Measurements from ENCODE around the gene ZFP62. TPM values are rescaled to one million over a fixed set of nuclear protein-coding genes. Genes with fewer than 3 reads are reported as not detected.

Gene ZFP62
- total RNA-seq, 1 experiment from 2014 or later = 30.7 TPM

DNA sequence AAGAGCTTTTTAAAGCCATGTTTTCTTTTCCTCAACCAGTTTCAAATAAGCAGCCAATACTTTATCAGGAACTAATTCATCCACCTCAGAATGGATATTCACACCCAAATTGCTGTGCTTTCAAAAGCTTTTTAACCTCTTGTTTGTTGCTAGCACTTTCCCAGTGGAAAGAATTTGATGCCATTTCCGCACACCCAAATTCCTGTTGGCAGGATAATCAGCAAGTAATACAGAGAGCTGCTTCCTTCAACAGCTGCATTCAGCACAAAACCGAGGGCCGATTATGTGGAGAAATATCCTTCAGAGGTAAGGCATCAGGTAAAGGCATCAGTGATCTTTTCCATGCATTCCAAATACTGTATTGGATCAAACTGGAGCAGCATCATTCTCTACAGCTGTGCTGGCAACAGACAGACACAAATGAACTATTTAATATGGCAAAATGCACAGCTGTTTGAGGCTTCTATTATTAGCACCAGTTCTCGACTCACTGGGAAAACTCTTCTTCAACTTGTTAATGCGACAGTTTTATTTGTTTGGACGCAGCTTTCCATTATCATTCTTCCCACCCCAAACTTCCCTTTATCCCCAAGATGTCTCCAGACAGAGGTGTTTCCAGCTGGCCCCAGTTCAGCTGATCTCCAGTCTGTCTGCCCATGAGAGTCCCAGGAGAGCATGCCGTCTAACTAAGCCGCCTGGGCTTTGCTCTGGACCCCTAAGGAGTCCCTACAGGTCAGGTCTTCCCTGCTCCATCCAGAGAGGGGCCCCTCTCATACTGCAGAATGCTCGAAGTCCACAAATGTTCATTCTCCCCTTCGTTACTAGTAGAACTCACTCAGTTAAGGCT, 36.2 kb downstream of the ZFP62 start:
- Histone ChIP-seq H3K27ac (ENCODE audit: low read depth, low read length) (no peak overlapping the region), H3K9me2 (ENCODE audit: insufficient read depth) (no peaks in the 10 kb centered on the region), H3K27me3 (ENCODE audit: insufficient read depth, low read length) (no peaks in the 10 kb centered on the region), H3K4me2 (ENCODE audit: low read length) (no peak overlapping the region), H3K4me1 (ENCODE audit: control insufficient read depth in 1 of 2, insufficient read depth in 2 of 2, low read length in 2 of 2) (peaks cover 0 to 15% of the 10 kb centered on the region in 2 experiments; a peak in 2 of 4 replicates), H3K36me3 (ENCODE audit: control insufficient read depth in 1 of 2, insufficient read depth in 2 of 2, low read length in 2 of 2) (0 out of 4 replicates have a peak, but pooled peaks cover 0 to 1% of the 10 kb centered on the region in 2 experiments), H3K9me3 (ENCODE audit: control insufficient read depth in 1 of 2, insufficient read depth in 1 of 2, low read depth in 1 of 2, low read length in 2 of 2) (peaks cover 0 to 4% of the 10 kb centered on the region in 2 experiments; a peak in 1 of 4 replicates), H3K79me2 (ENCODE audit: insufficient read depth, low read length) (no peaks in the 10 kb centered on the region), H4K20me1 (ENCODE audit: insufficient read depth) (no peaks in the 10 kb centered on the region), H3K9ac (ENCODE audit: low read length) (no peak overlapping the region), H2AFZ (ENCODE audit: low read depth, low read length, poor library complexity, severe bottlenecking) (no peak overlapping the region), H3K4me3 (replicated peaks in 1 of 2; ENCODE audit: low read depth in 1 of 2, low read length in 2 of 2) (no peak overlapping the region)
- ChIA-PET RAD21 (ENCODE audit: low non-redundant PET in 1 of 2, low total read pairs in 2 of 2, uncharacterized antibody in 2 of 2, unreplicated experiment in 2 of 2) (no interaction called here), CTCF (no interaction called here), POLR2A (no interaction called here)
- DNase-seq (ENCODE audit: low read depth, low spot score) (no peak), ATAC-seq (no peak)
- no TSS peak for BruUV-seq (replicated peaks)
- TF ChIP-seq CEBPB (IDR thresholded peaks at IDR 0.05; ENCODE audit: low read depth) = no peak
- no peak for TF ChIP-seq SP1 (IDR thresholded peaks at IDR 0.05; ENCODE audit: low read depth)
- no peak for TF ChIP-seq SIN3A (IDR thresholded peaks at IDR 0.05; ENCODE audit: low read depth)
- TF ChIP-seq CBX3 (IDR thresholded peaks at IDR 0.05; ENCODE audit: low read depth) = no peak
- no peak for TF ChIP-seq ELF1 (IDR thresholded peaks at IDR 0.05; ENCODE audit: borderline replicate concordance, low read depth)
- TF ChIP-seq JUND (IDR thresholded peaks at IDR 0.05) = no peak
- TF ChIP-seq ZNF274 (IDR thresholded peaks at IDR 0.05; ENCODE audit: low read depth, low read length) = no peak
- intact Hi-C loops (cut with micrococcal nuclease) = no loop called here

DNA sequence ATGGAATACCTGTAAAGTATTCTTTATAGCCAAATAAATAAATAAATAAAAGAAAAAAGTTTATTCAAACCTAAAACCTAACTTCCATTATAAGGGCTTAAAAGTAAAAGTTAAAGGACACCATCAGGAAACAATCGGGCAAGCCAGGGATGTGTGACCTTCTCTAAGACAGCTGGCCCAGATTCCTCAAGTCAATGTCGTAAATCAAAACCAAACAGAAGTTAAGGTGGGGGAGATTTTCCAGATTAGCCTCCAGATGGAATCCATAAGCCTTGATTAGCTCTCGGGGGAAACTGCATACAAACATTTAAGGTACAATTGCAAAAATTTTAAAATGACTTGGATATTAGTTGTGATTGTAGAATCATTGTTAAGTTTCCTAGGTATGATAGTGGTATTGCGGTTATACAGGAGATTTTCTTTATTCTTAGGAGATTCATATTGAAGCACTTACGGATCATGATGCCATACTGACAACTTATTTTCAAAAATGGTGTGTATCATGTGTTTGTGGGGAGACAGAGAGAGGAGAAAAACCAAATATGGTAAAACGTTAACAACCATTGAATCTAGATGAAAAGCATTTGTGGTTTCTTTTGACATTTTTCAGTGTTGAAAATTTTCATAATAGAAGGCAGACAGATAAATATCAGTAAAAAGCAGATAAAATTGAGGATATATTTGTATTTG, 37.0 kb downstream of the ZFP62 start:
- no peaks in the 10 kb centered on the region for H3K36me3 ChIP-seq (ENCODE audit: control insufficient read depth in 1 of 2, insufficient read depth in 2 of 2, low read length in 2 of 2)
- ATAC-seq (no peak), DNase-seq (ENCODE audit: low read depth, low spot score) (no peak)
- H3K9ac ChIP-seq (ENCODE audit: low read length) = no peak overlapping the region
- no peak overlapping the region for H3K27ac ChIP-seq (ENCODE audit: low read depth, low read length)
- no peak overlapping the region for H3K4me3 ChIP-seq (replicated peaks in 1 of 2; ENCODE audit: low read depth in 1 of 2, low read length in 2 of 2)
- no peaks in the 10 kb centered on the region for H3K9me3 ChIP-seq (ENCODE audit: control insufficient read depth in 1 of 2, insufficient read depth in 1 of 2, low read depth in 1 of 2, low read length in 2 of 2)
- peaks cover 0 to 14% of the 10 kb centered on the region in 2 experiments; a peak in 2 of 4 replicates for H3K4me1 ChIP-seq (ENCODE audit: control insufficient read depth in 1 of 2, insufficient read depth in 2 of 2, low read length in 2 of 2)
- CTCF ChIA-PET = interaction anchor here (1.4 kb wide), 1 partner anchor 11 kb away, joined by 5 read pairs; no protein-coding TSS in a partner anchor
- H3K27me3 ChIP-seq (ENCODE audit: insufficient read depth, low read length) = no peaks in the 10 kb centered on the region
- RAD21 ChIA-PET (ENCODE audit: low non-redundant PET in 1 of 2, low total read pairs in 2 of 2, uncharacterized antibody in 2 of 2, unreplicated experiment in 2 of 2) = no interaction called here
- no peaks in the 10 kb centered on the region for H3K79me2 ChIP-seq (ENCODE audit: insufficient read depth, low read length)
- intact Hi-C loops (cut with micrococcal nuclease) = no loop called here
- H3K4me2 ChIP-seq (ENCODE audit: low read length) = no peak overlapping the region
- H2AFZ ChIP-seq (ENCODE audit: low read depth, low read length, poor library complexity, severe bottlenecking) = no peak overlapping the region
- no TSS peak for BruUV-seq (replicated peaks)
- no peaks in the 10 kb centered on the region for H4K20me1 ChIP-seq (ENCODE audit: insufficient read depth)
- no peaks in the 10 kb centered on the region for H3K9me2 ChIP-seq (ENCODE audit: insufficient read depth)
- POLR2A ChIA-PET = no interaction called here
- TF ChIP-seq, protein P1, sequence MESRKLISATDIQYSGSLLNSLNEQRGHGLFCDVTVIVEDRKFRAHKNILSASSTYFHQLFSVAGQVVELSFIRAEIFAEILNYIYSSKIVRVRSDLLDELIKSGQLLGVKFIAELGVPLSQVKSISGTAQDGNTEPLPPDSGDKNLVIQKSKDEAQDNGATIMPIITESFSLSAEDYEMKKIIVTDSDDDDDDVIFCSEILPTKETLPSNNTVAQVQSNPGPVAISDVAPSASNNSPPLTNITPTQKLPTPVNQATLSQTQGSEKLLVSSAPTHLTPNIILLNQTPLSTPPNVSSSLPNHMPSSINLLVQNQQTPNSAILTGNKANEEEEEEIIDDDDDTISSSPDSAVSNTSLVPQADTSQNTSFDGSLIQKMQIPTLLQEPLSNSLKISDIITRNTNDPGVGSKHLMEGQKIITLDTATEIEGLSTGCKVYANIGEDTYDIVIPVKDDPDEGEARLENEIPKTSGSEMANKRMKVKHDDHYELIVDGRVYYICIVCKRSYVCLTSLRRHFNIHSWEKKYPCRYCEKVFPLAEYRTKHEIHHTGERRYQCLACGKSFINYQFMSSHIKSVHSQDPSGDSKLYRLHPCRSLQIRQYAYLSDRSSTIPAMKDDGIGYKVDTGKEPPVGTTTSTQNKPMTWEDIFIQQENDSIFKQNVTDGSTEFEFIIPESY (IDR thresholded peaks at IDR 0.05; ENCODE audit: extremely low read depth, insufficient replicate concordance, low read length) = no peak
- TF ChIP-seq, protein P2, sequence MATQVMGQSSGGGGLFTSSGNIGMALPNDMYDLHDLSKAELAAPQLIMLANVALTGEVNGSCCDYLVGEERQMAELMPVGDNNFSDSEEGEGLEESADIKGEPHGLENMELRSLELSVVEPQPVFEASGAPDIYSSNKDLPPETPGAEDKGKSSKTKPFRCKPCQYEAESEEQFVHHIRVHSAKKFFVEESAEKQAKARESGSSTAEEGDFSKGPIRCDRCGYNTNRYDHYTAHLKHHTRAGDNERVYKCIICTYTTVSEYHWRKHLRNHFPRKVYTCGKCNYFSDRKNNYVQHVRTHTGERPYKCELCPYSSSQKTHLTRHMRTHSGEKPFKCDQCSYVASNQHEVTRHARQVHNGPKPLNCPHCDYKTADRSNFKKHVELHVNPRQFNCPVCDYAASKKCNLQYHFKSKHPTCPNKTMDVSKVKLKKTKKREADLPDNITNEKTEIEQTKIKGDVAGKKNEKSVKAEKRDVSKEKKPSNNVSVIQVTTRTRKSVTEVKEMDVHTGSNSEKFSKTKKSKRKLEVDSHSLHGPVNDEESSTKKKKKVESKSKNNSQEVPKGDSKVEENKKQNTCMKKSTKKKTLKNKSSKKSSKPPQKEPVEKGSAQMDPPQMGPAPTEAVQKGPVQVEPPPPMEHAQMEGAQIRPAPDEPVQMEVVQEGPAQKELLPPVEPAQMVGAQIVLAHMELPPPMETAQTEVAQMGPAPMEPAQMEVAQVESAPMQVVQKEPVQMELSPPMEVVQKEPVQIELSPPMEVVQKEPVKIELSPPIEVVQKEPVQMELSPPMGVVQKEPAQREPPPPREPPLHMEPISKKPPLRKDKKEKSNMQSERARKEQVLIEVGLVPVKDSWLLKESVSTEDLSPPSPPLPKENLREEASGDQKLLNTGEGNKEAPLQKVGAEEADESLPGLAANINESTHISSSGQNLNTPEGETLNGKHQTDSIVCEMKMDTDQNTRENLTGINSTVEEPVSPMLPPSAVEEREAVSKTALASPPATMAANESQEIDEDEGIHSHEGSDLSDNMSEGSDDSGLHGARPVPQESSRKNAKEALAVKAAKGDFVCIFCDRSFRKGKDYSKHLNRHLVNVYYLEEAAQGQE (IDR thresholded peaks at IDR 0.05; ENCODE audit: low read depth) = no peak
- no peak for TF ChIP-seq POLR2A (IDR thresholded peaks at IDR 0.05; ENCODE audit: borderline replicate concordance, extremely low read depth, insufficient read depth, insufficient read length)
- TF ChIP-seq TCF7L2 (IDR thresholded peaks at IDR 0.05; ENCODE audit: borderline replicate concordance, extremely low read depth, insufficient read depth, insufficient read length) = no peak
- TF ChIP-seq FOSL1 (IDR thresholded peaks at IDR 0.05; ENCODE audit: low read depth) = no peak
- TF ChIP-seq SIN3A (IDR thresholded peaks at IDR 0.05; ENCODE audit: low read depth) = no peak
